CD4-positive, alpha-beta T cell treated with Interleukin-1 beta for 1 hour (primary cell): ENCODE data around the gene ADAT3.
"Not testable (repeated sequence)": the region's sequence is repeated elsewhere in the genome, so short reads cannot be mapped to it uniquely, and the experiment has no call there.

Experiments
- DNase-seq, 2 donors: peaks; one replicate each; pipeline ENCODE4 v3.0.0-alpha.2; 2020 to 2022

The ADAT3 gene

GRCh38 chr19:1867349-1867724, 37.9 kb upstream of the ADAT3 start:
- no peak for DNase-seq

GRCh38 chr19:1868971-1869370, 36.2 kb upstream of the ADAT3 start:
- no peak for DNase-seq

DNA sequence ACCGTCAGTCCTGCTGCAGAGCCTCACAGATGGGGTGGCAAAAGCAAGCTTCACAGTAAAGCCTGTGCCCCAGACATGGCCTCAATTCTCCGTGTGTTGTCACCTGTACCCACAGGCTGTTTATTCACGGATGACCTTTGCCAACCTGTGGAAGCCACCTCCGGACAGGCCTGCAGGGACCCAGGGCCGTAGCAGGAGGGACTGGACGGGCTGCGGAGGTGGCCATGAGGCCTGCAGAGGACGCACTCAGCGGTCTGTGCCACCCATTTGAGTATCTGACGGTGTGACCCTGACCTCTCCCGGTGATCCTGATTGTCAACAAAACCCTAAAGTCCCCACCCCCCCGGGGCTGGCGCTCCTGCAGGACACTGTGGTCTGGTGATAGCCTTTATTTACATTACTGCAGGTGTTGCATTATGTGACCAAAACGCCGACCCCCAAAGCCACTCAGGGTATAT, 34.0 kb upstream of the ADAT3 start:
- no peak for DNase-seq

DNA sequence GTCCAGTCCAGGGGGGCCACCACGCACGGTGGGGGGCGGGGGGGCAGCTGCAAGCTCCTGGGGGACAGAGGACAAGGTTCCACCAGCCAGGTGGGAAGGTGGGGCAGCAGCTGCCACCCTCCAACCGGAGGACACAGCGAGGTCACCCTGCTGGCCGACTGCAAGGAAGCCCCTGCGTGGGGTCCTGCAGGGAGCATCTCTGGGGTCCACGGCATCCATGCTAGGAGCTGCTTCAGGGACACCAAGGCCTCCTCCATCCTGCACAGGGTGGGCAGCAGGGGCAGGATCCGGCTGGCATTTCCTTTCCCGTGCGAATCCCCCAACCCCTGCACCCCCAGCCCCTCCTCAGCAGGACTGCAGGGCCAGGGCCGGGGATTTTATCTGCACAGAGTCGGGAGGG, 33.6 kb upstream of the ADAT3 start:
- DNase-seq: no peak

DNA sequence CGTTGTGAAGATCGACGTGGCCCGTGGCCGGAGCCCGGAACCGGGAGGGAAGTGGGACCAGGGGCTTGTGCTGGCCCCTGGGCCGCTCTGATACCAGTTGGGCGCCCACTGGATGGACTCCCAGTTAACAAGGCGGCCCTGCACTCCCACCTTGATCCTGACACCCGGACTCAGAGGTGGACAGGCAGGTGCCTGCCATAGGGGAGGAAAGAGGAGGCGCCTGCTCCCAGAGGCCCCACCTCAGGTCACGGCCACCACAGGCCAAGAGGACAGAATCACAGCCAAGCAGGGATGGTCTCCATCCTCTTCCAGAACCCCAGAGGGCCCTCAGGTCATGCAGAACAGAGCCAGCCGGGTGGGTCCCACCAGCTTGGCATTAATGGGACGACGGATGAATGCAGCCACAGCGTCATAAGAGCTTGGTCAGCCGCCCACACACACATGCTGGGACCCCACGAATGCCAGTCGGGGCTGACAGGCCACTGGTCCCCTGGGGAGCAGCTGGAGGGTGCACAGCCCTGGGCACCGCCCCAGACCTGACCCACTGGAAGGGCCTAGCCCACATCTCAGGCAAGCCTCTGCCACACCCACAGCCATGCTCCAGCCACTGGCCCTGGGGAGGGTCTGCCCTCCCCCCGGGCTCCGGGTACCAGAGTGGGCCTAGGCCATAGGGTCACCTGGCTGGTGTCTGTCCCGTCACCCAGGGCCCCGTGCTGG, 32.2 kb upstream of the ADAT3 start:
- DNase-seq: no peak

DNA sequence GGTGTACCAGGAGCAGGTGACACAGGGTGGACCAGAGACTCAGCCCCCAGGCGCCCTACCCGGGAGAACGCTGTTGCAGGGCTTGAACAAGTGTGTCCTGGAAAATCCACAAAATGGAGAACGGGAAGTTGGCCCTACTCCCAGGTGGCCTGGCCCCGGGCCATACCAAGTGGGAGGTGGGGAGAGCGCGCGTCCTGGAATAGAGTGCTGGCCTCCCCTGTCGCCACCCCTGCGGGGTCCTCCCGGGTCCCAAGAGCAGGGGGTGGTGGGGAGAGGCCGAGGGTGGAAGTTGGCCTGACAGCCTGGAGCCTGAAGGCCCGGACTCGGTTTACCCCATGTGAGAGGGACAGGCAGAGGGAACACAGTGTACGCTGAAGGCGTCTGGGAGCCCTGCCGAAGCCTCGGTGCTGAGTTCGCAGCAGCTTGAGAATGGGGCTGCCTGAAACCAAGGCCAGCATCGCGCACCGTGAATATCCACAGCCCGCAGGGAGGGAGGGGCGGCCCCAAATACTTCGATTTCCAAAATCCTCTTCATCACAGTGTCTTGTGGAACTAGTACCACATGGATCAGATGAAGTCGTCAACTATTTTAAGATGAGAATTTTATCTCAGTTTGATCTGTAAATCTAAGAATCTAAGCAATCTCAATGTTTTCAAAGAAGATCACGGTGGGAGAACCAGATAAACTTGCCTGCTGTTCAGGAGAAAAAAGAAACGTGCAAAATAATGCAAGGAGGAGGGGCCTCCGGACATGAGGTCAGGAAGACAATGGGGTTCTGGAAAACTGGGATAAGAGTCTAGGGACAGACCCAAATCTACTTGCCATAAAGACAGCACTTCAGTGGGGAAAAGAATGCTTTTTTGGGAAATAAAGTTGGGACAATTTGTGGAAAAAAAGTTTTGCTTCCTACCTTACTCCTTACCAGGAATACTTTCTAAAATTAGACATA, 31.4 kb upstream of the ADAT3 start:
- DNase-seq: no peak

DNA sequence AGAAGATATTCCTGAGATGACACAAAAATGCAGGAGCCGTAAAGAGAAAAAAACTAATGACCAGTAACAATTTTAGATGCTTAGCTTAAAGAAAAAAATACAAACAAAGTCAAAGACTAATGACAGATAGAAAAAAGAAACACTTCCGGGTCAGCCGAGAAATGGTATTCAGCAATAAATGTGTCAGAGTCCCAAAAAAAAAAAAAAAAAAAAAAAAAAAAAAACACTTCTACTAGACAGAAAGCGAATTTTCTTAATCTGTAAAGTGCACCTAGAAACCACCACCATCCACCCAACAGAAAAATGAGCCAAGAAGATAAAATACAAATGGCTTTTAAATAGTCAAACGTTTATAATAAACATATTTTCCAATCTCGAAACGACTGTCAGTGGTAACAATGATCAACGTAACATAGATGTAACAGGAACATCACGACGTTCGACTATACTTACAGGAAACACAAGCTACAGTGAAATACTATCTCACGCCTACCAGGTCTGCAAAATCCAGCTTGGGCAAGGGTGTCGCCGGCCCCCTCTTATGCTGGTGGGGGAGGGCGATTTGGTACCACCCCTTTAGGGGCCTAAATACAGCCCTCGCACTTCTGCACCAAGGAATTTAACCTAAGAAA, 30.5 kb upstream of the ADAT3 start:
- peak in 1 of 2 donors; percentile 60 for DNase-seq

- not testable (repeated sequence) for DNase-seq
These were observed 29.9 kb upstream of the ADAT3 start for GRCh38 chr19:1875265-1875645.

DNA sequence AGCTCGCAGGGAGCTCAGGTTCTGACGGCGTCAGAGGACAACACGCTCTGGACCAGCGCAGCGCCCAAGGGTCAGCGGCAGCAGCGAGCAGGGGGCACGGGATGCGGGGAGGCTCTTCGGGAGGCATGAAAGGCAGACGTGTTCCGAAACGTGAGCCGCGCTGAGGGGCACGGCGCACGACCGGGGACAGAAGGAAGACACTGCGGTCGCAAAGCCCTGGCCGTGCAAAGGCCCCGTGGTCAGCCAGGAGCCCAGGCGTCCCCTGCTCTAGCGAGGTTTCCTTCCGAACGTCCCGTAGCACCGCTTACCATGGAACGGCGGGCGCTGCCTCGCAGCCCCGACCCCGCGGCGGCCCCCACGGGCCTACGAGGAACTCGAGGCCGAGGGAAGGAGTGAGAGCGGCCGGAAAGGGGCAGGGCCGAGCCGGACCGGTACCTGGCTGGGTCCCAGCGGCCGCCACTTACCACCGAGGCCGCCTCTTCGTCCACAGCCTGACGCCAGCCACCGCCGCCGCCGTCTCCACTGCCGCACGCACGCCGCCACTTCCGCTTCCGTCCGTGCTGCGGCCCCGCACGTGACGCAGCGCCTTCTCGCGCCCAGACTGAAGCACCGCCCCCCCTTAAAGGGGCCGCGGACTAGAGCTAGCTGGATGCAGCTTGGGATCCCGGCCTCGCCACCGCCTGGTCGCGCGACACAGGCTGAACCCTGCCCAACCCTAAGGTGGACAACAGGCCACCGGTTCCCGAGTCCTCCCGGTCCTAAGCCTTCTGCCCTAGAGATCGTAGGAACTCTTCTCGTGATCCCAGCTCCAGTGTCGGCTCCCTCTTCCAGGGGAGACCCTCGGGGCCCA, 29.3 kb upstream of the ADAT3 start:
- peak; percentile 86 to 88 for DNase-seq

GRCh38 chr19:1876496-1877279, 28.5 kb upstream of the ADAT3 start:
- not testable (repeated sequence) for DNase-seq

- not testable (repeated sequence) for DNase-seq
These were observed 27.9 kb upstream of the ADAT3 start for GRCh38 chr19:1877280-1877660.

- DNase-seq: not testable (repeated sequence)
These were observed 26.6 kb upstream of the ADAT3 start for GRCh38 chr19:1878583-1878982.

DNA sequence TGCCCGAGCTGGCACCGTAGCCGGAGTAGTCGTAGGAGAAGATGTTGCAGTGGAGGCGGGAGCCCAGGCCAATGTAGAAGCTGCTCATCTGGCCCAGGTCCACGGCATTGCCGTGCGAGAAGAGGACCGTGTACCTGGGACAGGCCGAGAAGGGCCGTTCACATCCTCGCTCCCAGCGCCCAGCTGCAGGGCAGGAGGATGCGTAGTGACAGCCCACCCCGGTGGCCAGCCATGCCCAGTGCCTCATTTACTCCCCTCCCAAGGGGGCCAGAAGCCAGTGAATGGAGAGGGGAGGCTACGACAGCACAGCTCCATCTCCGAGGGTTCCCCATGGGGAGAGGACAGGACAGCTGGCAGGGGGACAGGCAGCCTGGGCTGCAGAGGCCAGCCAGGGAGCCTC, 25.2 kb upstream of the ADAT3 start:
- DNase-seq: not testable (repeated sequence)

- DNase-seq: no peak
These were observed 24.4 kb upstream of the ADAT3 start for GRCh38 chr19:1880611-1881392.

- not testable (repeated sequence) for DNase-seq
These were observed 23.7 kb upstream of the ADAT3 start for GRCh38 chr19:1881393-1882088.

- peak; percentile 86 to 89 for DNase-seq
These were observed 23.0 kb upstream of the ADAT3 start for GRCh38 chr19:1882089-1882785.

GRCh38 chr19:1882786-1883692, 22.2 kb upstream of the ADAT3 start:
- DNase-seq: no peak

DNA sequence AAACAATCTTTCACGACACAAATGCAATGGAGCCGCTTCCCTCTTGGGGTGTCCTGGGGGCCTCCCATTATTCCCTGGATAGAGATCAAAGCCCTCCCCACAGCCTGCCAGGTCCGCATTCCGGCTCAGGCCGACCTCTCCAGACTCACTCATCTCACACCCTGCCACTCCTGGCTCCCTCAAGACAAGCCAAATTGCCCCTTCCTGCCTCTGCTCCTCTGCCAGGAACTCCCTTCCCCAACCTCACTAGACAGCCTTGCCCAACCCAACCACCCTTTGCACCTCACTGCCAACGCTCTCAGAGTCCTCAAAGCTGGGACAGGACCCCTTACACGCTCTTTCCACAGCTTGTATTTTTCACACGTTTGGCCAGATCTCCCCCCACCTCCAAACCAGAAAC, 21.4 kb upstream of the ADAT3 start:
- peak in 1 of 2 donors; percentile 35 for DNase-seq
